K562 (cell line): ENCODE results near the gene IFT25. TPM values are rescaled to one million over a fixed set of nuclear protein-coding genes. Genes with fewer than 3 reads are reported as not detected.

Source experiments
- ATAC-seq: fragments of 200-7000 bp; cut with Tn5 transposase; 3 replicates; pipeline ENCODE4 v1.9.1; 2020; ENCODE audit warnings: moderate library complexity
- BruUV-seq: library from RNA; stranded (reverse); fragments of 400-500 nt; replicated peaks from 2 replicates; lab custom pipeline; 2021; lab: Mats Ljungman, UMichigan
- CTCF ChIA-PET: fragments of 300-600 bp; formaldehyde crosslinking; extraction: SDS; loops from one replicate; lab custom pipeline; 2021; ENCODE audit warnings: low intra/inter-chr PET ratio; lab: Yijun Ruan, JAX
- POLR2A ChIA-PET: fragments of 300-600, 350-650 bp; sonication (Branson Sonifier 250); formaldehyde crosslinking; extraction: SDS; loops from one replicate; lab custom pipeline; 2021; ENCODE audit warnings: antibody characterized with exemption, inconsistent platforms; lab: Yijun Ruan, JAX
- DNase-seq, 4 experiments: peaks; one replicate each; pipeline versions ENCODE4 v3.0.0 to v3.0.0-alpha.2; 2011 to 2018; ENCODE audit warnings: low spot score in 3 of 4, mixed read lengths in 3 of 4; ENCODE audit errors: extremely low read depth in 1 of 4
- FAIRE-seq: peaks from 2 replicates; lab custom pipeline; 2011; peaks lifted over from hg19 to GRCh38; lab: Jason Lieb, UNC
- H2AFZ ChIP-seq: 2 replicates; pipeline ENCODE4 v1.6.0; 2011; ENCODE audit warnings: low read depth, low read length, control low read depth, inconsistent platforms
- H3K27ac ChIP-seq: fragments of 200-600 bp; 3 replicates; pipeline ENCODE4 v1.8.0; 2011; ENCODE audit warnings: low read depth, mild to moderate bottlenecking, control low read depth, inconsistent platforms, low read length, moderate library complexity, mixed read lengths; ENCODE audit errors: extremely low read depth
- H3K27me3 ChIP-seq, 2 experiments: fragments of 300-600 bp in 1 of 2; 2 replicates in 1 of 2; 3 replicates in 1 of 2; pipeline versions ENCODE4 v1.6.0 to v1.8.0; 2011; ENCODE audit warnings: inconsistent platforms in 2 of 2, low read length in 2 of 2, mild to moderate bottlenecking in 1 of 2, mixed read lengths in 1 of 2, moderate library complexity in 1 of 2; ENCODE audit not compliant: control insufficient read depth in 2 of 2, insufficient read depth in 2 of 2
- H3K36me3 ChIP-seq: fragments of 300-600 bp; 3 replicates; pipeline ENCODE4 v1.8.0; 2011; ENCODE audit warnings: mild to moderate bottlenecking, low read length, inconsistent platforms; ENCODE audit not compliant: control insufficient read depth, insufficient read depth
- H3K4me1 ChIP-seq, 2 experiments: fragments of 200-600 bp in 1 of 2; replicated peaks in 1 of 2; 2 replicates in 1 of 2; 3 replicates in 1 of 2; pipeline versions ENCODE4 v1.5.1 to v1.8.0; 2011; ENCODE audit warnings: inconsistent platforms in 2 of 2, low read length in 2 of 2, mild to moderate bottlenecking in 1 of 2, mixed read lengths in 1 of 2, moderate library complexity in 1 of 2; ENCODE audit not compliant: control insufficient read depth in 2 of 2, insufficient read depth in 2 of 2
- H3K4me2 ChIP-seq: 2 replicates; pipeline ENCODE4 v1.6.1; 2011; ENCODE audit warnings: low read length, control low read depth, inconsistent platforms, mixed read lengths; ENCODE audit not compliant: insufficient read depth
- H3K4me3 ChIP-seq: fragments of 200-600 bp; sonication (generic), shearing (Covaris generic); 2 replicates; pipeline ENCODE4 v1.5.1; 2016; ENCODE audit warnings: control low read depth, inconsistent platforms
- H3K79me2 ChIP-seq: fragments of 200-600 bp; 3 replicates; pipeline ENCODE4 v1.8.0; 2011; ENCODE audit warnings: low read length, inconsistent platforms; ENCODE audit not compliant: control insufficient read depth, insufficient read depth
- H3K9ac ChIP-seq, 2 experiments: 2 replicates each; pipeline versions ENCODE4 v1.6.0 to v1.6.1; 2011; ENCODE audit warnings: low read depth in 2 of 2, low read length in 2 of 2, control low read depth in 1 of 2, inconsistent platforms in 1 of 2, mild to moderate bottlenecking in 1 of 2, mixed read lengths in 1 of 2; ENCODE audit not compliant: insufficient read depth in 1 of 2
- H3K9me1 ChIP-seq: one replicate; pipeline ENCODE4 v1.6.0; 2011; ENCODE audit warnings: inconsistent platforms, mild to moderate bottlenecking, low read length, moderate library complexity; ENCODE audit not compliant: control insufficient read depth, insufficient read depth
- H3K9me3 ChIP-seq: replicated peaks from 2 replicates; pipeline ENCODE4 v1.5.1; 2011; ENCODE audit warnings: low read depth, low read length, inconsistent platforms; ENCODE audit not compliant: control insufficient read depth, insufficient read depth
- H4K20me1 ChIP-seq: replicated peaks from 2 replicates; pipeline ENCODE4 v1.6.1; 2011; ENCODE audit warnings: low read length, inconsistent platforms, mixed read lengths; ENCODE audit not compliant: control insufficient read depth, insufficient read depth
- AFF1 ChIP-seq, 2 experiments: fragments of 450-650 bp; IDR thresholded peaks; 2 replicates each; pipeline ENCODE4 v1.6.1; 2018; ENCODE audit warnings: mild to moderate bottlenecking in 2 of 2, low read depth in 1 of 2; ENCODE audit not compliant: partially characterized antibody in 2 of 2
- CREM ChIP-seq: IDR thresholded peaks from 2 replicates; pipeline ENCODE4 v1.6.1; 2014; ENCODE audit warnings: antibody characterized with exemption, low read depth
- NBN ChIP-seq: fragments of 450-650 bp; IDR thresholded peaks from 2 replicates; pipeline ENCODE4 v1.6.1; 2016; ENCODE audit warnings: low read depth, mild to moderate bottlenecking
- NR2F6 ChIP-seq: fragments of 450-650 bp; formaldehyde crosslinking; IDR thresholded peaks from 2 replicates; pipeline ENCODE4 v1.4.0; 2020; ENCODE audit warnings: mild to moderate bottlenecking
- ZBTB40 ChIP-seq, 2 experiments: fragments of 450-650 bp in 1 of 2; sonication (generic) in 1 of 2; formaldehyde crosslinking in 1 of 2; IDR thresholded peaks; 2 replicates each; pipeline versions ENCODE4 v1.7.1 to v1.9.0; 2016 to 2022; ENCODE audit warnings: inconsistent platforms in 1 of 2, mild to moderate bottlenecking in 1 of 2, missing genetic modification reagents in 1 of 2
- ZFP36 ChIP-seq: fragments of 150-350 bp; IDR thresholded peaks from 2 replicates; pipeline ENCODE4 v1.6.1; 2018; ENCODE audit warnings: low read length, low read depth; ENCODE audit not compliant: partially characterized antibody
- ZKSCAN1 ChIP-seq: fragments of 150-350 bp; IDR thresholded peaks from 2 replicates; pipeline ENCODE4 v1.6.1; 2016; ENCODE audit warnings: low read depth, low read length
- ZNF384 ChIP-seq: IDR thresholded peaks from 2 replicates; pipeline ENCODE4 v1.6.1; 2012; ENCODE audit warnings: low read depth, low read length, improper control_type of control experiment
- WGBS: fragments of 100-300 bp; shearing (Covaris generic); methylation state at CpG from one replicate; pipeline ENCODE4 v1.1.6; 2016; ENCODE audit warnings: low coverage, mixed read lengths; ENCODE audit not compliant: insufficient coverage; ENCODE audit errors: missing lambda C conversion rate; 5-methylcytosine and 5-hydroxymethylcytosine counted together
- in situ Hi-C: fragments of 300-500 bp; cut with MboI; formaldehyde crosslinking; loops from 4 replicates; pipeline ENCODE4 v1.15.0; 2018; ENCODE audit warnings: inconsistent platforms, mixed read lengths
- intact Hi-C: fragments of 100-400 bp; cut with micrococcal nuclease; formaldehyde crosslinking; loops from 2 replicates; pipeline ENCODE4 v1.14.2; 2022
- polyA plus RNA-seq, 8 experiments: library from polyadenylated mRNA; depleted of rRNA in 4 of 8; stranded (reverse) in 5 of 8; unstranded in 3 of 8; fragments of >200 nt; fragmentation: Nextera tagmentation in 2 of 8; fragmentation: Illumina TruSeq in 1 of 8; extraction: Ambion mirVana in 2 of 8; extraction: Trizol in 1 of 8; gene quantifications; 2 replicates each; pipeline versions ENCODE4 v1.2.1 to v1.2.3, GENCODE V29; 2011 to 2014; ENCODE audit warnings: inconsistent platforms in 1 of 8, missing spikeins in 1 of 8
- total RNA-seq, 7 experiments: library from RNA; depleted of rRNA in 6 of 7; stranded (reverse); fragments of >200 nt in 6 of 7; fragmentation: Illumina TruSeq in 2 of 7; extraction: Trizol in 2 of 7; gene quantifications; 2 replicates each; pipeline versions ENCODE4 v1.2.1 to v1.2.3, GENCODE V29; 2011 to 2021; ENCODE audit warnings: low replicate concordance in 1 of 7

IFT25 gene
- total and polyA plus RNA-seq, 9 of the 15 experiments (the other 6 are each of a cell fraction or from before 2014, with no cell fraction given): 93.6 to 209 (median 167) TPM

GRCh38 chr1:53943490-53944043 lies 1.9 kb downstream of the IFT25 start:
- DNase-seq (peak in 1 of 4 experiments; percentile 60), ATAC-seq (peak; percentile 3; the same call in 1 of the 3 replicates), FAIRE-seq (peak; percentile 64)
- Histone ChIP-seq H2AFZ (peak overlapping the region; percentile 63), H3K4me2 (peak overlapping the region; percentile 91), H3K27ac (peak overlapping the region; percentile 91), H3K4me1 (peaks cover 27 to 29% of the 10 kb centered on the region in 2 experiments), H3K27me3 (no peaks in the 10 kb centered on the region), H3K9me3 (no peaks in the 10 kb centered on the region), H4K20me1 (peaks cover 7% of the 10 kb centered on the region; the same call in 1 of the 2 replicates), H3K4me3 (peak overlapping the region; percentile 88), H3K9ac (peak overlapping the region; percentile 84 to 86), H3K36me3 (peaks cover 22% of the 10 kb centered on the region; the same call in 2 of the 3 replicates), H3K79me2 (peaks cover 82% of the 10 kb centered on the region), H3K9me1 (no peaks in the 10 kb centered on the region)
- no TSS peak for BruUV-seq
- in situ Hi-C loops: no loop called here
- 2% methylated on average over 14 of the region's 14 CpGs for WGBS
- ChIA-PET POLR2A (interaction anchor here (0.6 to 2.2 kb wide), 9 partner anchors 11 to 106 kb away, joined by 3 to 9 read pairs (median 5); partner anchors contain the start of genes NDC1 and YIPF1), CTCF (no interaction called here)
- intact Hi-C loops: loop anchor here (10.0 kb wide), 1 partner anchor 459 kb away; no protein-coding TSS in a partner anchor
- TF ChIP-seq AFF1 (IDR thresholded peaks at IDR 0.05; ENCODE audit: low read depth in 1 of 2, partially characterized antibody in 2 of 2): peak in 1 of 2 experiments; percentile 33
- TF ChIP-seq NR2F6 (CRISPR knock-in tag): no peak
- TF ChIP-seq NBN: 0 out of 2 replicates have a peak, but pooled peaks have one; percentile 22
- peak; percentile 5; the same call in 1 of the 2 replicates for TF ChIP-seq CREM
- TF ChIP-seq ZFP36: peak; percentile 68
- peak; percentile 43 for TF ChIP-seq ZNF384
- TF ChIP-seq ZKSCAN1: no peak
- peak; percentile 9; the same call in 1 of the 2 replicates for TF ChIP-seq ZBTB40 (IDR thresholded peaks at IDR 0.05)
- no peak for TF ChIP-seq ZBTB40 (CRISPR knock-in tag; IDR thresholded peaks at IDR 0.05)
